Suprapubic skin (tissue), 3 donors: ENCODE measurements around the gene FOXE1.

ENCODE experiments used
- POLR2AphosphoS5 ChIP-seq, 3 donors: sonication (generic); formaldehyde crosslinking; IDR thresholded peaks; one replicate each; pipeline ENCODE4 v1.6.1; 2017; ENCODE audit warnings: antibody characterized with exemption in 3 of 3
- TF ChIP-seq, protein P1 (sequence below), 2 donors: fragments of 200-600 bp in 1 of 2; fragments of 450-650 bp in 1 of 2; sonication (generic) in 1 of 2; IDR thresholded peaks; one replicate each; pipeline ENCODE4 v1.5.1; 2016 to 2019; ENCODE audit warnings: antibody characterized with exemption in 2 of 2, mild to moderate bottlenecking in 1 of 2, moderate library complexity in 1 of 2

DNA sequence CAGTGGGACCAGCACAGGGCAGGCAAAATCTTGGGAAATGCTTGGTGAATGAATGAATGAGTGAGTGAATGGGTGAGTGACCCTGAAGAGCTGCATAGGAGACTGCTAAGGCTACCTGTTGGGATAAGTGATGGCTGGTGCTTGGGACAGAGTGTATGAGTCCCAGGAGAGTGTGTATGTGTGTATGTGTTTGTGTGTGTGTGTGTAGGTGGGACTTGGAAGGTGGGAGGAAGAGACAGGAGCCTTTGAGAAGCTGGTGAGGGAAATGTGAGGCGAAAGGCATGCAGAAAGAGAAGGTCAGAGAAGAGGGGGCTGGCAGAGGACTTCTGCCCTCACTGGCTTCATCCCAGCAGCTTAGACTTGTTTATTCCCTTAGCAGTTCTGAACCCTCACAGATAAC, 33.3 kb upstream of the FOXE1 start:
- TF ChIP-seq, protein P1, sequence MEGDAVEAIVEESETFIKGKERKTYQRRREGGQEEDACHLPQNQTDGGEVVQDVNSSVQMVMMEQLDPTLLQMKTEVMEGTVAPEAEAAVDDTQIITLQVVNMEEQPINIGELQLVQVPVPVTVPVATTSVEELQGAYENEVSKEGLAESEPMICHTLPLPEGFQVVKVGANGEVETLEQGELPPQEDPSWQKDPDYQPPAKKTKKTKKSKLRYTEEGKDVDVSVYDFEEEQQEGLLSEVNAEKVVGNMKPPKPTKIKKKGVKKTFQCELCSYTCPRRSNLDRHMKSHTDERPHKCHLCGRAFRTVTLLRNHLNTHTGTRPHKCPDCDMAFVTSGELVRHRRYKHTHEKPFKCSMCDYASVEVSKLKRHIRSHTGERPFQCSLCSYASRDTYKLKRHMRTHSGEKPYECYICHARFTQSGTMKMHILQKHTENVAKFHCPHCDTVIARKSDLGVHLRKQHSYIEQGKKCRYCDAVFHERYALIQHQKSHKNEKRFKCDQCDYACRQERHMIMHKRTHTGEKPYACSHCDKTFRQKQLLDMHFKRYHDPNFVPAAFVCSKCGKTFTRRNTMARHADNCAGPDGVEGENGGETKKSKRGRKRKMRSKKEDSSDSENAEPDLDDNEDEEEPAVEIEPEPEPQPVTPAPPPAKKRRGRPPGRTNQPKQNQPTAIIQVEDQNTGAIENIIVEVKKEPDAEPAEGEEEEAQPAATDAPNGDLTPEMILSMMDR (IDR thresholded peaks at IDR 0.05) = no peak
- TF ChIP-seq POLR2AphosphoS5 (IDR thresholded peaks at IDR 0.05) = no peak
